Endothelial cell of umbilical vein (primary cell): ENCODE measurements around the gene WASF2. TPM values are rescaled to one million over a fixed set of nuclear protein-coding genes. Genes with fewer than 3 reads are reported as not detected.

ENCODE experiments used
- BruUV-seq: library from RNA; stranded (reverse); fragments of 400-500 nt; replicated peaks from 2 replicates; lab custom pipeline; 2021; lab: Mats Ljungman, UMichigan
- CTCF ChIA-PET: fragments of 300-600, 350-600 bp; sonication (Branson Sonifier 250); formaldehyde crosslinking; loops from one replicate; lab custom pipeline; 2021; ENCODE audit warnings: antibody characterized with exemption, inconsistent platforms; lab: Charles Lee
- POLR2A ChIA-PET: fragments of 300-600, 350-600 bp; sonication (Branson Sonifier 250); formaldehyde crosslinking; loops from one replicate; lab custom pipeline; 2021; ENCODE audit warnings: antibody characterized with exemption, inconsistent platforms; lab: Charles Lee
- DNase-seq: peaks from one replicate; pipeline ENCODE4 v3.0.0-alpha.2; 2011; ENCODE audit warnings: low read depth, low spot score
- FAIRE-seq: peaks from 2 replicates; lab custom pipeline; 2011; peaks lifted over from hg19 to GRCh38; lab: Jason Lieb, UNC
- H2AFZ ChIP-seq: 2 replicates; pipeline ENCODE4 v1.6.0; 2012; ENCODE audit warnings: low read depth, low read length, control low read depth, inconsistent platforms
- H3K27ac ChIP-seq: 2 replicates; pipeline ENCODE4 v1.5.1; 2011; ENCODE audit warnings: low read depth, mild to moderate bottlenecking, control low read depth, low read length, moderate library complexity; ENCODE audit not compliant: insufficient read depth
- H3K27me3 ChIP-seq, 2 experiments: 2 replicates each; pipeline versions ENCODE4 v1.6.0 to v1.6.1; 2011; ENCODE audit warnings: low read length in 2 of 2, mixed read lengths in 1 of 2; ENCODE audit not compliant: control insufficient read depth in 2 of 2, insufficient read depth in 2 of 2
- H3K36me3 ChIP-seq, 2 experiments: 2 replicates in 1 of 2; 3 replicates in 1 of 2; pipeline ENCODE4 v1.5.1; 2011; ENCODE audit warnings: low read length in 2 of 2, mild to moderate bottlenecking in 1 of 2, moderate library complexity in 1 of 2; ENCODE audit not compliant: control insufficient read depth in 2 of 2, insufficient read depth in 2 of 2; ENCODE audit errors: extremely low read depth in 1 of 2
- H3K4me1 ChIP-seq: 3 replicates; pipeline ENCODE4 v1.5.1; 2011; ENCODE audit warnings: mild to moderate bottlenecking, low read length; ENCODE audit not compliant: control insufficient read depth, insufficient read depth; ENCODE audit errors: extremely low read depth
- H3K4me2 ChIP-seq: 2 replicates; pipeline ENCODE4 v1.6.1; 2011; ENCODE audit warnings: low read length, control low read depth, mixed read lengths; ENCODE audit not compliant: insufficient read depth
- H3K4me3 ChIP-seq, 3 experiments: fragments of 200-600 bp in 1 of 3; sonication (generic), shearing (Covaris generic) in 1 of 3; replicated peaks in 1 of 3; 2 replicates each; pipeline ENCODE4 v1.5.1; 2011 to 2016; ENCODE audit warnings: control low read depth in 3 of 3, low read length in 3 of 3, mild to moderate bottlenecking in 2 of 3, inconsistent platforms in 1 of 3, low read depth in 1 of 3, moderate library complexity in 1 of 3; ENCODE audit not compliant: insufficient read depth in 1 of 3
- H3K79me2 ChIP-seq: 2 replicates; pipeline ENCODE4 v1.6.0; 2012; ENCODE audit warnings: low read length, inconsistent platforms; ENCODE audit not compliant: control insufficient read depth, insufficient read depth
- H3K9ac ChIP-seq: replicated peaks from 2 replicates; pipeline ENCODE3; 2011; ENCODE audit warnings: low read length, control low read depth; ENCODE audit not compliant: insufficient read depth; ENCODE audit errors: extremely low read depth
- H3K9me1 ChIP-seq: replicated peaks from 3 replicates; pipeline ENCODE4 v1.6.0; 2011; ENCODE audit warnings: mild to moderate bottlenecking, low read length; ENCODE audit not compliant: control insufficient read depth, insufficient read depth; ENCODE audit errors: extremely low read depth
- H3K9me3 ChIP-seq: replicated peaks from 2 replicates; pipeline ENCODE4 v1.5.1; 2012; ENCODE audit warnings: low read length, inconsistent platforms; ENCODE audit not compliant: control insufficient read depth, insufficient read depth
- H4K20me1 ChIP-seq: replicated peaks from 2 replicates; pipeline ENCODE3; 2011; ENCODE audit warnings: mild to moderate bottlenecking, low read length; ENCODE audit not compliant: control insufficient read depth, insufficient read depth; ENCODE audit errors: extremely low read depth
- CTCF ChIP-seq, 2 donors: IDR thresholded peaks; 1 replicate in 1 of 2; 2 replicates in 1 of 2; pipeline ENCODE4 v1.5.1; 2011; ENCODE audit warnings: low read length in 2 of 2, mild to moderate bottlenecking in 2 of 2, moderate library complexity in 2 of 2, control low read depth in 1 of 2, inconsistent platforms in 1 of 2, low read depth in 1 of 2; ENCODE audit not compliant: insufficient read depth in 1 of 2; ENCODE audit errors: extremely low read depth in 1 of 2
- EZH2 ChIP-seq: IDR thresholded peaks from 2 replicates; pipeline ENCODE4 v1.6.1; 2012; ENCODE audit warnings: borderline replicate concordance, low read depth, mild to moderate bottlenecking, moderate library complexity, low read length, inconsistent platforms; ENCODE audit not compliant: severe bottlenecking
- FOS ChIP-seq: IDR thresholded peaks from 2 replicates; pipeline ENCODE4 v1.6.1; 2011; ENCODE audit warnings: mild to moderate bottlenecking, low read length, moderate library complexity, borderline replicate concordance; ENCODE audit not compliant: insufficient read depth
- GATA2 ChIP-seq: IDR thresholded peaks from 2 replicates; pipeline ENCODE4 v1.7.0; 2011; ENCODE audit warnings: low read depth, mild to moderate bottlenecking, moderate library complexity, mixed read lengths, low read length; ENCODE audit not compliant: insufficient read length, insufficient read depth
- JUN ChIP-seq: IDR thresholded peaks from 2 replicates; pipeline ENCODE4 v1.6.1; 2011; ENCODE audit warnings: borderline replicate concordance, low read depth; ENCODE audit not compliant: insufficient read length, insufficient read depth
- MYC ChIP-seq: IDR thresholded peaks from one replicate; pipeline ENCODE4 v1.6.1; 2011; ENCODE audit warnings: mild to moderate bottlenecking, low read depth, low read length
- POLR2A ChIP-seq: IDR thresholded peaks from 2 replicates; pipeline ENCODE4 v1.6.1; 2012; ENCODE audit warnings: low read depth, mild to moderate bottlenecking, control low read depth, low read length
- POLR2AphosphoS5 ChIP-seq: IDR thresholded peaks from 2 replicates; pipeline ENCODE4 v1.6.1; 2012; ENCODE audit warnings: low read depth, mild to moderate bottlenecking, control low read depth, low read length, moderate library complexity; ENCODE audit not compliant: insufficient read depth
- dilution Hi-C: fragments of 300-500 bp; cut with MboI; formaldehyde crosslinking; loops from one replicate; pipeline ENCODE4 v1.15.0; 2019; ENCODE audit warnings: low sequenced_read_pairs; ENCODE audit not compliant: extremely low pct_ligation_motif_present
- intact Hi-C: fragments of 100-400 bp; cut with micrococcal nuclease; formaldehyde crosslinking; loops from one replicate; pipeline ENCODE4 v1.10.0; 2022
- polyA plus RNA-seq, 4 experiments: library from polyadenylated mRNA; depleted of rRNA in 3 of 4; stranded (reverse) in 3 of 4; unstranded in 1 of 4; fragments of >200 nt; gene quantifications; 2 replicates each; pipeline versions ENCODE4 v1.2.1 to v1.2.3, GENCODE V29; 2011 to 2012; ENCODE audit warnings: missing spikeins in 1 of 4
- total RNA-seq: library from RNA; stranded (reverse); gene quantifications from 2 replicates; pipeline ENCODE4 v1.2.3, GENCODE V29; 2021
- TF ChIP-seq, protein P1 (sequence below): IDR thresholded peaks from 2 replicates; pipeline ENCODE4 v1.6.1; 2011; ENCODE audit not compliant: insufficient read depth, insufficient read length

WASF2 gene
- total and polyA plus RNA-seq, 2 donors (not counting 3 experiments of a cell fraction or from before 2014, with no cell fraction given) = 76.9 to 172 TPM

- dilution Hi-C loops (no loop called here), intact Hi-C loops (no loop called here)
- BruUV-seq = no TSS peak
- H3K79me2 ChIP-seq = no peaks in the 10 kb centered on the region
- H3K27ac ChIP-seq = no peak overlapping the region
- TF ChIP-seq POLR2A = no peak
- TF ChIP-seq JUN = no peak
- TF ChIP-seq FOS = no peak
- TF ChIP-seq GATA2 = no peak
- no peak for TF ChIP-seq EZH2
- no peak for TF ChIP-seq MYC
- no peak for TF ChIP-seq POLR2AphosphoS5
- TF ChIP-seq, protein P1, sequence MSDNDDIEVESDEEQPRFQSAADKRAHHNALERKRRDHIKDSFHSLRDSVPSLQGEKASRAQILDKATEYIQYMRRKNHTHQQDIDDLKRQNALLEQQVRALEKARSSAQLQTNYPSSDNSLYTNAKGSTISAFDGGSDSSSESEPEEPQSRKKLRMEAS = no peak
- no peak for TF ChIP-seq CTCF (IDR thresholded peaks at IDR 0.05; ENCODE audit: extremely low read depth in 1 of 2, insufficient read depth in 1 of 2, low read depth in 1 of 2, low read length in 2 of 2)
- no peaks in the 10 kb centered on the region for H3K27me3 ChIP-seq
- peaks cover 0 to 2% of the 10 kb centered on the region in 2 experiments for H3K36me3 ChIP-seq
- no peaks in the 10 kb centered on the region for H3K9me1 ChIP-seq
- POLR2A ChIA-PET = no interaction called here
- peaks cover 6% of the 10 kb centered on the region for H3K4me1 ChIP-seq
- no peak overlapping the region for H3K9ac ChIP-seq
- CTCF ChIA-PET = no interaction called here
- no peak overlapping the region for H3K4me3 ChIP-seq
- no peaks in the 10 kb centered on the region for H4K20me1 ChIP-seq
- FAIRE-seq = no peak
- H3K9me3 ChIP-seq = no peaks in the 10 kb centered on the region
- H3K4me2 ChIP-seq = no peak overlapping the region
- no peak for DNase-seq
- H2AFZ ChIP-seq = no peak overlapping the region
Measured at GRCh38 chr1:27361044-27361402, 128.9 kb downstream of the WASF2 start.
